OCI-LY3 (cell line): ENCODE measurements around the gene SLC26A8.

Experiments
- H2AFZ ChIP-seq: fragments of 200-600, 300-600 bp; shearing (Covaris generic); 2 replicates; pipeline ENCODE4 v1.6.0; 2014; ENCODE audit warnings: antibody characterized with exemption, low read depth, low read length
- H3K27ac ChIP-seq: fragments of 200-600, 300-600 bp; sonication (generic); 2 replicates; pipeline ENCODE4 v1.5.1; 2014; ENCODE audit warnings: mild to moderate bottlenecking, low read length, moderate library complexity, mixed read lengths
- H3K27me3 ChIP-seq: fragments of 200-600, 300-600 bp; sonication (generic); 2 replicates; pipeline ENCODE4 v1.6.1; 2014; ENCODE audit warnings: low read depth, low read length, mixed read lengths
- H3K36me3 ChIP-seq: fragments of 200-600, 300-600 bp; sonication (generic); replicated peaks from 2 replicates; pipeline ENCODE3; 2014; ENCODE audit warnings: low read depth, low read length, mixed read lengths
- H3K4me1 ChIP-seq: fragments of 300-600, 200-600 bp; sonication (generic); 2 replicates; pipeline ENCODE4 v1.6.1; 2014; ENCODE audit warnings: low read length, mixed read lengths
- H3K4me2 ChIP-seq: fragments of 200-600, 300-600 bp; sonication (generic); 2 replicates; pipeline ENCODE4 v1.6.1; 2014; ENCODE audit warnings: low read length, mixed read lengths
- H3K4me3 ChIP-seq: fragments of 300-600, 200-600 bp; sonication (generic); 2 replicates; pipeline ENCODE4 v1.5.1; 2014; ENCODE audit warnings: antibody characterized with exemption, mild to moderate bottlenecking, low read length, moderate library complexity
- H3K79me2 ChIP-seq: fragments of 300-600, 200-600 bp; shearing (Covaris generic); 2 replicates; pipeline ENCODE4 v1.6.1; 2014; ENCODE audit warnings: mild to moderate bottlenecking, low read length, mixed read lengths
- H3K9ac ChIP-seq: fragments of 300-600, 200-600 bp; shearing (Covaris generic); 2 replicates; pipeline ENCODE4 v1.6.0; 2014; ENCODE audit warnings: mild to moderate bottlenecking, low read length, moderate library complexity
- H3K9me3 ChIP-seq: fragments of 200-600, 300-600 bp; shearing (Covaris generic); 2 replicates; pipeline ENCODE4 v1.6.1; 2014; ENCODE audit warnings: low read length, mixed read lengths; ENCODE audit not compliant: insufficient read depth
- H4K20me1 ChIP-seq: fragments of 200-600, 300-600 bp; sonication (generic); 2 replicates; pipeline ENCODE4 v1.6.1; 2016; ENCODE audit warnings: low read length, mixed read lengths; ENCODE audit not compliant: insufficient read depth
- CTCF ChIP-seq: fragments of 200-600, 300-600 bp; sonication (generic); IDR thresholded peaks from 2 replicates; pipeline ENCODE4 v1.5.1; 2014; ENCODE audit warnings: antibody characterized with exemption, low read length, low read depth
- EZH2phosphoT487 ChIP-seq: fragments of 200-600 bp; shearing (Covaris generic); IDR thresholded peaks from 2 replicates; pipeline ENCODE4 v1.6.1; 2018; ENCODE audit warnings: antibody characterized with exemption, mixed run types, low read depth

The SLC26A8 gene

GRCh38 chr6:35922139-35922554, 102.3 kb downstream of the SLC26A8 start:
- TF ChIP-seq CTCF (no peak), EZH2phosphoT487 (no peak)
- H3K4me1 ChIP-seq = peaks cover 26% of the 10 kb centered on the region
- peaks cover 54% of the 10 kb centered on the region for H3K79me2 ChIP-seq
- H3K27me3 ChIP-seq = no peaks in the 10 kb centered on the region
- peak overlapping the region; percentile 78 for H3K4me2 ChIP-seq
- no peak overlapping the region for H2AFZ ChIP-seq
- H4K20me1 ChIP-seq = peaks cover 25% of the 10 kb centered on the region
- no peaks in the 10 kb centered on the region for H3K9me3 ChIP-seq
- no peak overlapping the region; the same call in 1 of the 2 replicates for H3K9ac ChIP-seq
- H3K27ac ChIP-seq = no peak overlapping the region
- H3K4me3 ChIP-seq = peak overlapping the region; percentile 97
- peaks cover 21% of the 10 kb centered on the region for H3K36me3 ChIP-seq

- no peaks in the 10 kb centered on the region for H3K27me3 ChIP-seq
- no peak for TF ChIP-seq EZH2phosphoT487
- TF ChIP-seq CTCF = no peak
- peaks cover 28% of the 10 kb centered on the region for H3K36me3 ChIP-seq
Observed at GRCh38 chr6:35920793-35921732, 103.4 kb downstream of the SLC26A8 start, which contains the start of gene SRPK1. TSS of gene SRPK1 (minus strand) at chr6:35921098. CDS start at chr6:35921056, 42 bp downstream.

GRCh38 chr6:35919827-35920751, 104.4 kb downstream of the SLC26A8 start:
- Histone ChIP-seq H3K4me2 (peak overlapping the region; percentile 81), H4K20me1 (peaks cover 32% of the 10 kb centered on the region), H2AFZ (no peak overlapping the region; the same call in 1 of the 2 replicates), H3K4me1 (peaks cover 26% of the 10 kb centered on the region), H3K4me3 (peak overlapping the region; percentile 97), H3K36me3 (peaks cover 31% of the 10 kb centered on the region), H3K79me2 (peaks cover 73% of the 10 kb centered on the region), H3K27ac (peak overlapping the region; percentile 63), H3K27me3 (no peaks in the 10 kb centered on the region), H3K9ac (peak overlapping the region; percentile 80), H3K9me3 (no peaks in the 10 kb centered on the region)
- TF ChIP-seq EZH2phosphoT487 (no peak), CTCF (no peak)

More at GRCh38 chr6:35920793-35921732, 103.4 kb downstream of the SLC26A8 start, which contains the start of gene SRPK1:
- Histone ChIP-seq H3K9ac (peak within 1 kb of the TSS; percentile 80), H3K4me2 (peak within 1 kb of the TSS; percentile 81), H4K20me1 (peaks cover 32% of the 10 kb centered on the region), H3K9me3 (no peaks in the 10 kb centered on the region), H3K4me3 (peak within 1 kb of the TSS; percentile 97), H3K79me2 (peaks cover 65% of the 10 kb centered on the region), H3K4me1 (peaks cover 26% of the 10 kb centered on the region), H3K27ac (peak within 1 kb of the TSS; percentile 63), H2AFZ (peak within 1 kb of the TSS; percentile 82)
